Skeletal muscle satellite cell (primary cell): ENCODE measurements around the gene YAP1.

Source experiments
- H3K27me3 ChIP-seq: 2 replicates; pipeline ENCODE4 v1.7.0; 2013; ENCODE audit warnings: low read length; ENCODE audit not compliant: control insufficient read depth, insufficient read depth
- H3K36me3 ChIP-seq: 2 replicates; pipeline ENCODE4 v1.7.0; 2013; ENCODE audit warnings: mild to moderate bottlenecking, control low read depth, low read length; ENCODE audit not compliant: insufficient read depth
- H3K4me1 ChIP-seq: 2 replicates; pipeline ENCODE4 v1.7.0; 2013; ENCODE audit warnings: low read length; ENCODE audit not compliant: control insufficient read depth, insufficient read depth
- H3K4me2 ChIP-seq: 2 replicates; pipeline ENCODE4 v1.7.0; 2013; ENCODE audit warnings: mild to moderate bottlenecking, low read length
- H3K4me3 ChIP-seq: 2 replicates; pipeline ENCODE4 v1.7.0; 2013; ENCODE audit warnings: low read length
- H3K9ac ChIP-seq: 2 replicates; pipeline ENCODE4 v1.7.0; 2013; ENCODE audit warnings: mild to moderate bottlenecking, low read depth, low read length, moderate library complexity
- H3K9me3 ChIP-seq: replicated peaks from 2 replicates; pipeline ENCODE4 v1.7.0; 2013; ENCODE audit warnings: mild to moderate bottlenecking, control low read depth, low read length

The YAP1 gene

DNA sequence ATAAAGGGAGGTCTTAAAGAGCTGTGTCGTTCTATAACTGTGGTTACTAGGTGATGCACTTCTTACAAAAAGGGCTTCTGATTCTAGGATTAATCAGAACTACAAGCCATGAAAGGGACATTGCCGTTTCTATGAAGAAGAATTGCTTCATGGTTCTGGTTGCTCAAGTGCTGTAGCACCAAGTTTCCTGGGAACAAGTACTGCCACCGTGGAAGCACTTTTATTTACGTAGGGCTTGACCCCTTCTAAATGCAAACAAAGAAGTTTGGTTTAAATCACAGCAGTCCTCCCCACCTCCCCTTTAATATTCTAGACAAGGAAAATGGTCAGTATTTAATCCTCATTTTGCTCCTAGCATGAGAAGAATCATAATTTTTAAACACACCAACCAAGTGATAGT lies 9.8 kb downstream of the YAP1 start:
- Histone ChIP-seq H3K4me1 (peaks cover 65% of the 10 kb centered on the region), H3K36me3 (peaks cover 17% of the 10 kb centered on the region), H3K4me3 (peak overlapping the region; percentile 11), H3K27me3 (no peaks in the 10 kb centered on the region), H3K9ac (peak overlapping the region; percentile 20), H3K9me3 (no peaks in the 10 kb centered on the region), H3K4me2 (peak overlapping the region; percentile 68)

DNA sequence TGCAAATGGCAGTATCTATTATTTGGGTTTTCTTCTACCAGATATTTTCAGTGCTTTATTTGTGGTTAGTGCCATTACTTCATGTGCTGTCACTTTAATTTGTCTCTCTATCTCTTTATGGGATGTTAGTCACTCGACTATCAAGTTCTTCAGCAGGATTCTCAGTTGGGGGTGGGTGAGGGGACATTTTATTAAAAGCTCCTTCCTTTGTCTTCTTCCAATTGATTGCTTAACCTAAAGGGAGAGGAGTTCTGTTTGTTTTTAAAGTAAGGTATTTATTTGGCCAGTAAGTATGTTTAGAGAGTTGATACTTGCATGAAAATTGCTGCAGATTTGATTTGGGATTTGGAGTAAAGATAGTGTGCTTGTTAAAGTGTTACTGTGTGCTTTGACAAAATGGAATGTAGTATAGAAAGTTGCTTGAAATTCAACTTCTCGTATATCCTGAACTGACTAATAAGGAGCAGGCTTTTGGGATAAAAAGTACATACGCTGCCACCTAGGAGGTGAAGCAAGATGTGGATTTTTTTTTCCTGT lies 10.3 kb downstream of the YAP1 start:
- Histone ChIP-seq H3K4me1 (peaks cover 61% of the 10 kb centered on the region), H3K27me3 (no peaks in the 10 kb centered on the region), H3K4me2 (peak overlapping the region; percentile 68), H3K9me3 (no peaks in the 10 kb centered on the region), H3K4me3 (peak overlapping the region; percentile 51), H3K9ac (no peak overlapping the region), H3K36me3 (peaks cover 19% of the 10 kb centered on the region)

DNA sequence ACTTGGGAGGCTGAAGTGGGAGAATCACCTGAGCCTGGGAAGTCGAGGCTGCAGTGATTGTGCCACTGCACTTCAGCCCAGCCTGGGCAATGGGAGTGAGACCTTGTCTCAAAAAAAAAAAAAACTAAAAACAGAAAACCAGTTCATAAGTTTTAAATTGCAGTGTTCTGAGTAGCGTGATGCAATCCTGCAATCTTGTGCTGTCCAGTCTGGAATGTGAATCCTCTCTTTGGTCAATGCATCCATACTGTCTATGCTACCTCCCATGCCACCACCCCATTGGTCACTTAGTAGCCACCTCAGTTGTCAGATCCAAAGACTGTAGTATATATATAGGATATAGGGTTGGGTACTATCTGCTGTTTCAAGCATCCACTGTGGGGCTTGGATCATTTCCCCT lies 11.1 kb downstream of the YAP1 start:
- Histone ChIP-seq H3K36me3 (peaks cover 26% of the 10 kb centered on the region), H3K27me3 (no peaks in the 10 kb centered on the region), H3K4me2 (peak overlapping the region; percentile 68), H3K9ac (no peak overlapping the region), H3K4me3 (no peak overlapping the region), H3K4me1 (peaks cover 56% of the 10 kb centered on the region), H3K9me3 (no peaks in the 10 kb centered on the region)

DNA sequence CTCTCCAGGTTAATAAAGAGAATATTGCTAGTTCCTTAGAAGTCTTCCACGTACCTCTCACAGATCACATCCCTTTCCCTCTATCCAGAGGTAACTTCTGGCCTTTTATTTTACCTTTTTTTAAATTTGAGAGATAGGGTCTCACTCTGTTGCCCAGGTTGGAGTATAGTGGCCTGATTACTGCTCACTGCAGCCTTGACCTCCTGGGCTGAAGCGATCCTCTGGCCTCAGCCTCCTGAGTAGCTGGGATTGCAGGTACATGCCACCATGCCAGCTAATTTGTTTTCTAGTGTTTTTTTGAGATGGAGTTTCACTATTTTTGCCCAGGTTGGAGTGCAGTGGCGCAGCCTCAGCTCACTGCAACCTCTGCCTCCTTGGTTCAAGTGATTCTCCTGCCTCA lies 24.4 kb downstream of the YAP1 start:
- no peak overlapping the region for H3K4me3 ChIP-seq
- no peak overlapping the region for H3K4me2 ChIP-seq
- no peaks in the 10 kb centered on the region for H3K9me3 ChIP-seq
- H3K27me3 ChIP-seq, result no peaks in the 10 kb centered on the region
- no peak overlapping the region for H3K9ac ChIP-seq
- peaks cover 14% of the 10 kb centered on the region for H3K4me1 ChIP-seq
- H3K36me3 ChIP-seq, result peaks cover 16% of the 10 kb centered on the region

GRCh38 chr11:102135256-102135655 lies 25.0 kb downstream of the YAP1 start:
- H3K4me3 ChIP-seq, result no peak overlapping the region
- H3K9ac ChIP-seq, result no peak overlapping the region
- H3K27me3 ChIP-seq, result no peaks in the 10 kb centered on the region
- peaks cover 16% of the 10 kb centered on the region for H3K36me3 ChIP-seq
- H3K9me3 ChIP-seq, result no peaks in the 10 kb centered on the region
- H3K4me1 ChIP-seq, result peaks cover 17% of the 10 kb centered on the region
- no peak overlapping the region for H3K4me2 ChIP-seq

GRCh38 chr11:102138223-102138622 lies 28.0 kb downstream of the YAP1 start:
- H3K4me2 ChIP-seq, result peak overlapping the region; percentile 74

DNA sequence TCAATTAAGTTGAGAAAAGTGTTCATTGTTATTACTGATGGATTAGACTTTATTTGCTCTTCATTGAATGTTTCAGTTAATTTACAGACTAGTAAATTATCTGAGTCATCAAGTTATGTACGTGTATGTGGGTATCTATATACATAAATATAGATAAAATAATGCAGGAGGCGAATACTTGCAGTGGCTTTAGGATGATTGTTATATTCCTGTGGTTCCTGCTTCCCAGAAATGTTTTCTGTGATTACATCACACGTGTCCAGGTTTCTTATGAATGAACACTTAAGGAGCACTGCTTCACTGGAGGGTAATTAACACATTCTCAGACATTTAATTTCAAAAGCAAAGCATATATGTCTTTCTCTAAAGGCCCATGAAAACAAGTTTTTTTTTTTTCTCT lies 28.4 kb downstream of the YAP1 start:
- Histone ChIP-seq H3K9me3 (no peaks in the 10 kb centered on the region), H3K4me3 (peak overlapping the region; percentile 29), H3K4me1 (peaks cover 20% of the 10 kb centered on the region), H3K9ac (peak overlapping the region; percentile 59), H3K4me2 (peak overlapping the region; percentile 74), H3K27me3 (no peaks in the 10 kb centered on the region), H3K36me3 (peaks cover 5% of the 10 kb centered on the region)

More at GRCh38 chr11:102138223-102138622, 28.0 kb downstream of the YAP1 start:
- H3K4me1 ChIP-seq, result peaks cover 20% of the 10 kb centered on the region
- peak overlapping the region; percentile 29 for H3K4me3 ChIP-seq
- no peaks in the 10 kb centered on the region for H3K9me3 ChIP-seq
- H3K27me3 ChIP-seq, result no peaks in the 10 kb centered on the region
- peak overlapping the region; percentile 59 for H3K9ac ChIP-seq
- H3K36me3 ChIP-seq, result peaks cover 7% of the 10 kb centered on the region

- H3K4me3 ChIP-seq, result peak overlapping the region; percentile 43
- H3K9me3 ChIP-seq, result no peaks in the 10 kb centered on the region
- peak overlapping the region; percentile 59 for H3K9ac ChIP-seq
- no peaks in the 10 kb centered on the region for H3K27me3 ChIP-seq
- H3K4me1 ChIP-seq, result peaks cover 24% of the 10 kb centered on the region
- H3K4me2 ChIP-seq, result peak overlapping the region; percentile 74
- peaks cover under 1% of the 10 kb centered on the region for H3K36me3 ChIP-seq
These were observed 28.8 kb downstream of the YAP1 start for GRCh38 chr11:102139081-102139498.

- H3K9ac ChIP-seq, result no peak overlapping the region
- no peak overlapping the region for H3K4me3 ChIP-seq
- peaks cover 41% of the 10 kb centered on the region for H3K4me1 ChIP-seq
- no peaks in the 10 kb centered on the region for H3K36me3 ChIP-seq
- no peaks in the 10 kb centered on the region for H3K27me3 ChIP-seq
- H3K9me3 ChIP-seq, result no peaks in the 10 kb centered on the region
- no peak overlapping the region for H3K4me2 ChIP-seq
These were observed 32.1 kb downstream of the YAP1 start for GRCh38 chr11:102142333-102142732.

GRCh38 chr11:102143867-102144266 lies 33.6 kb downstream of the YAP1 start:
- Histone ChIP-seq H3K9ac (no peak overlapping the region), H3K4me1 (peaks cover 32% of the 10 kb centered on the region), H3K9me3 (no peaks in the 10 kb centered on the region), H3K27me3 (no peaks in the 10 kb centered on the region), H3K4me2 (no peak overlapping the region), H3K36me3 (no peaks in the 10 kb centered on the region), H3K4me3 (no peak overlapping the region)

DNA sequence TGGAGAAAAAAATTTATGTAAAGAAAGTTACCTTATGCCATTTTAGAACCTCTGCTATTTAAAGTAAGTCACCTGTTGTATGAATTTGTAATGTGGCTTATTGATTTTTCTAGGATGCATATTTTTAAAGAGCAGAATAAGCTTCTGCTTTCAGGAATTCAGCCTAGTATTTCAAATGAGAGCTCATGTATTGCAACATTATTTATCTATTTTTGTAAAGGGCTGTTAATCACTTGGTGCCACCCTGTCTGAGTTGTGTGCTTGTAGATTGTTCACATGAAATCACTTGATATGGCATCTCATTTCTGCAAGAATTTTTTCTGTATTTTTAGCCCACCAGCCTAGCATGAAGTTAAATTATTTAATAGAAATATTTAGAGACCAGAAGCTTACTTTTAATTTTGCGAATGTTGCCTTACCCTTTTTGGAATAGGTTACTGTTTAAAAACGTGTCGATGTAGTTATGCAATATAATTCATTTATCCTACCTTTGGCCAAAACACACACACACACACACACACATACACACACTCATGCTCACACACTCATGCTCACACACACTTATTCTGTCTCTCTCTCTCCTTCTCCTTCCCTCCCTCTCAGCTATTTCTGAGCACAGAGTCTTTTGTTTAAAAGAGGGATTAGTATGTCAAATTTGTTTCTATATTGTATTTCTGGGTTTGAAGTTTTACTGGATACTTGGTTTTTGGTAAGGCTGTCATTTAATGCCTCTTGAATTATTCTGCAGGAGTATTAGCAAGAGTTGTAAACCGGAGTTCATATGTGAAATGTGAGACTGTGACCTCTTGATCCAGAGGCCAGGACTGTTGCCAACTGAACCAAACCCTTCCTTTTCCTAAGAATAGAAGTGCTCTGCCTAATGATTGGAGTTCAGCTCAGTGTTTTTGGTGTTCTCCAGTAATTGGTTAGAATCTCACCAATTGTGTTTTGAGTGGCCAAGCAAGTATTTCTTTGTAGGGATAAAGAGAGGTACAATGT lies 34.4 kb downstream of the YAP1 start:
- H3K27me3 ChIP-seq, result no peaks in the 10 kb centered on the region
- H3K4me3 ChIP-seq, result peak overlapping the region; percentile 3
- no peaks in the 10 kb centered on the region for H3K9me3 ChIP-seq
- H3K36me3 ChIP-seq, result no peaks in the 10 kb centered on the region
- peak overlapping the region; percentile 15 for H3K9ac ChIP-seq
- H3K4me2 ChIP-seq, result peak overlapping the region; percentile 52
- H3K4me1 ChIP-seq, result peaks cover 26% of the 10 kb centered on the region
